Endothelial cell of hepatic sinusoid (primary cell): ENCODE results near the gene NUDT16L1.

Experiments
- in situ Hi-C: cut with HindIII; loops from 2 replicates; pipeline ENCODE4 v1.10.0; 2017; ENCODE audit warnings: low sequenced_read_pairs

NUDT16L1 gene

GRCh38 chr16:4682084-4682591, 11.2 kb upstream of the NUDT16L1 start:
- in situ Hi-C loops = loop anchor here (5.0 kb wide), 1 partner anchor 40 kb away; no protein-coding TSS in a partner anchor

GRCh38 chr16:4682616-4683254, 10.6 kb upstream of the NUDT16L1 start:
- in situ Hi-C loops = loop anchor here (5.0 kb wide), 1 partner anchor 40 kb away; no protein-coding TSS in a partner anchor

DNA sequence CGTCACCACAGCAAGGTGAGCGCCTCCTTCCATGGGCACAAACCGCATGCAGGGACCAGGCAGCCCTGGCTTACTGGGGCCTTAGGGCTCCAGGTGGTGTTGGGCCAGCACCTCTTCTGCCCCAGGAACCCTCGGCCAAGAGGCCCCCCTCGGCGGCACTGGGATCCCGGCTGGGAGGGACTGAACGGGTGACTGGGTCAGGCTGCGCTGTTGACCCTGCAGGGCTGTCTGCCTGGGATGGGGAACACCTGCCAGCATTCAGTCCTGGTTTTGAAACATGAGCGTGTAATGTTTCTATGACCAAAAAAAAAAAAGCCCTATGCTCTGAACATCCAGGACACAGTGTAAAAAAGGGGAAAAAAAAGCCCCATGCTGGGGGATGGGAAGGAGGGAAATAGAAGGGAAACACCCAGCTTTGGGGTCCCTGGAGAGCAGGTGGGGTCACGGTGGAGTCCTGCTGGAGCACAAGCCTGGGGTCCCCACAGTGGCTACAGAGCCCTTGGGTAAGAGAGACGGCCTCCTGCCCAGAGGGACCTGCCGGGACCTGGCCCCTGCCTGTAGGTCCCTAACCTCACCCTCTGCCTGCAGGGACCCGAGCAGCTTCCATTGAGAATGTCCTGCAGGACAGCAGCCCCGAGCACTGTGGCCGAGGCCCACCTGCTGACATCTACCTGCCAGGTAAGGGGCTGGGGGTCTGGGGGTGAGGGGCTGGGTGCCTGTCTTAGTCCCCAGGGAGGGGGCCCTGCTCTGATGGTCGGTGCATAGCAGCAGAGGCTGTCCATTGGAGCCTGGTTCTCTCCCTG, 9.9 kb upstream of the NUDT16L1 start:
- in situ Hi-C loops = loop anchor here (5.0 kb wide), 1 partner anchor 41 kb away; no protein-coding TSS in a partner anchor

GRCh38 chr16:4684058-4684715, 9.2 kb upstream of the NUDT16L1 start:
- in situ Hi-C loops = loop anchor here (5.0 kb wide), 1 partner anchor 42 kb away; no protein-coding TSS in a partner anchor

GRCh38 chr16:4684763-4685162, 8.6 kb upstream of the NUDT16L1 start:
- in situ Hi-C loops = loop anchor here (5.0 kb wide), 1 partner anchor 42 kb away; no protein-coding TSS in a partner anchor

- in situ Hi-C loops = no loop called here
Observed at GRCh38 chr16:4685292-4685691, 8.1 kb upstream of the NUDT16L1 start.

- in situ Hi-C loops = no loop called here
Observed at GRCh38 chr16:4685776-4686496, 7.4 kb upstream of the NUDT16L1 start.

- in situ Hi-C loops = no loop called here
Observed at GRCh38 chr16:4686497-4687210, 6.7 kb upstream of the NUDT16L1 start.

GRCh38 chr16:4687416-4687815, 5.9 kb upstream of the NUDT16L1 start:
- in situ Hi-C loops = no loop called here

- in situ Hi-C loops = no loop called here
Observed at GRCh38 chr16:4687946-4688673, 5.3 kb upstream of the NUDT16L1 start.

- in situ Hi-C loops = no loop called here
Observed at GRCh38 chr16:4688674-4689045, 4.7 kb upstream of the NUDT16L1 start.

DNA sequence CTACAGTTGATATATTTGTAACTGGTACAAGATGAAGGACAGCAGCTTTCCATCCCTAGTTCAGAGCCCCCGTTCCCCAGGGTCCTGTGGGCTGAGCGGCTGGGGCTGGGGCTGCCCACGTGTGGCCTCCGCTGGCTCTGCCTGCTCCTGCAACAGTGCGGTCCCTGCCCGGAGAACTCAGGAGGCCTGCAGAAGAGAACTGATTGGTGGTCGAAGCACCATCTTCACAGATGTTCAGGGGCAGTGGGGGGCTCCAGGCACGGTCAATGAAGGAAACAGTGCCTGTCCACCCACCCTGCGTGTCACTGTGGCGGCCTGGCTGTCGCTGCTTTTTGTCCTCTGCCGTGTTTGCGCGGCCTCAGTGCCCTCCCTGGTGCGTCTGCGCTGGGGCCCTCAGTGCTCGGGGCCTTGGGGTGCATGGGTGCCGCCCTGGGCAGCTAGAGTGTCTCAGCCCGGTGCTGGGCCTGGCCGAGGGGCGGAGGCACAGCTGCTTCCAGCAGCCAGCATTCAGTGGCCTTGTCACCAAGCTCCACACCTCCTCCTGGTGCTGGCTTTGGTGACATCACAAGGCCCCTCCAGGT, 4.2 kb upstream of the NUDT16L1 start:
- in situ Hi-C loops = no loop called here

GRCh38 chr16:4689864-4690704, 3.3 kb upstream of the NUDT16L1 start:
- in situ Hi-C loops = no loop called here

DNA sequence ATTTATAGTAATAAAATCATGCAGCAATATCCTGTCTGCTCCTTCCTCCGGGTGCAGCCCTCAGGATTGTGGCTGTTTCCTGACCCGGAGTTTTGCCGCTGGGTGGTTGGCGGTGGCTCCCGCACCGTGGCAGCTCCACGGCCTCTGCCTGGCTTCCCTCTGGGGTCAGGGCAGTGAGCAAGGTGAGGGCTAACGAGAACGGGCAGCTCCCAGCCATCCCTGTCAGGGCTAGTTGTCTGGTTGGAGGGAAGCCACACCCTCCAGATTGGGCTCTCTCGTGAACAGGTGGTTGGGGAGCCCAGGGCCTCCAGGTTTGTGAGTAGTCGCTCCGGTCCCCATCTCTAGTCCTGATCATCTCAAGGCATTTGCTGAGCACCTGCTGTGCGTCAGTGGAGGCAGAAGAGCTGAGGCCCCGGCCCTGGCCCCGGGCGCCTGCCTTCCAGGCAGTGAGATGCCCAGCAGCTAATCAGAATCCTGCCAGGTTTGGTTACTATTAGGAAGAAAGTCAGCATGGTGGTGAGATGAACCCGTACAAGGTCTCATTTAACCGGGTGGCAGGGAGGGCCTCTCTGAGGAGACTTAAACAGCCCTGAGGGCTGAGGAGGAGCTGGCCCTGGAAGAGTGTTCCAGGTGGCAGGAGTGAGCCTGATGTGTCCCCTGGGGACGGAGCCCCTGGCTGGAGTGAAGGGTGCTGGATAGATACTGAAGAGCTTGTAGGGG, 2.3 kb upstream of the NUDT16L1 start:
- in situ Hi-C loops = no loop called here

DNA sequence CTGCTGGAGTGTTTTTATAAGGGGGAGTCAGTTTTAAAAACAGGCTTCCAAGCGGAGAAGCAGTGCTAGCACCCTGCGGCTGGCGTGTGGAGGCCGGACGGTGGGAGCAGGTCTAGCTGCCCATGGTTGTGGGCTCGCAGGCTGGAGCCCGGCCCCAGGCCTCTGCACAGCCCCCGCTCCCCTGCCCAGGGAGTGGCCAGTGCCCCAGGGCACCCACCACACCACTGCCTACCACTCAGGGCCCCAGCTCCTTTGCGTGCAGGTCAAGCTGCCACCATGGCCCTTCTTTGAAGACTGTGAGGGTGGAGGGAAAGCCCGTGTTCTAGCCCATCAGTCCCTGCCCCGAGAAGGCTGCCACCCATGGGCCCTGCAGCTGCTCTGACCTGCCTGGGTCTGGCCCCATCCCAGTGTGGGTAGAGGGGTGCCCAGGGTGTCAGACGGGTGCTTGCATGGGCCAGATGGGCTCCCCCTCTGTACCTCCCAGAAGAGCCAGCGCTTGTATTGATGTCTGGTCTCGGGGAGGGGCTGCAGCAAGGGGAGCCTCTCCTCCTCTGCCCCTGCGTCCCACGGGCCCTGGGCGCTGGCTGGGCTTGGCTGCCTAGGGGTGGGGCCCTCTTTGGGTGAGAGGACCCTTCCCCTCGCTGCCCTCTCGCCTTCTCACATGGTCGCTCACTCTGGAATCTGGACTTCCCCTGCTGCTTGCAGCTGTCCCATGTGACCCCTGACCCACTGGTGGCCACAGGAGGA, 1.5 kb upstream of the NUDT16L1 start:
- in situ Hi-C loops = no loop called here

- in situ Hi-C loops = no loop called here
Observed at GRCh38 chr16:4692460-4693295, 684 bp upstream of the NUDT16L1 start.
